Neural cell (in vitro differentiated cells): ENCODE data around the gene TMEM139. TPM values are rescaled to one million over a fixed set of nuclear protein-coding genes. Genes with fewer than 3 reads are reported as not detected.

ENCODE experiments used
- H2AFZ ChIP-seq: fragments of 200-600, 300-800 bp; sonication (generic), shearing (Covaris generic); 2 replicates; pipeline ENCODE4 v1.6.0; 2014; ENCODE audit warnings: low read depth, mild to moderate bottlenecking, antibody characterized with exemption, low read length, moderate library complexity
- H3F3A ChIP-seq: fragments of 200-600 bp; shearing (Covaris generic); 2 replicates; pipeline ENCODE4 v1.6.1; 2016; ENCODE audit warnings: mild to moderate bottlenecking, moderate library complexity, mixed read lengths, antibody characterized with exemption, low read length; ENCODE audit not compliant: insufficient read depth, poor library complexity, severe bottlenecking
- H3K27ac ChIP-seq: fragments of 200-600, 300-800 bp; sonication (generic), shearing (Covaris generic); 2 replicates; pipeline ENCODE4 v1.5.1; 2014; ENCODE audit warnings: mild to moderate bottlenecking, low read length, moderate library complexity
- H3K27me3 ChIP-seq: fragments of 300-800, 200-600 bp; sonication (generic), shearing (Covaris generic); 2 replicates; pipeline ENCODE4 v1.6.0; 2014; ENCODE audit warnings: mild to moderate bottlenecking, low read depth, low read length, moderate library complexity; ENCODE audit not compliant: insufficient read depth
- H3K36me3 ChIP-seq: fragments of 300-800, 200-600 bp; sonication (generic), shearing (Covaris generic); 2 replicates; pipeline ENCODE4 v1.5.1; 2014; ENCODE audit warnings: mild to moderate bottlenecking, antibody characterized with exemption, low read length, moderate library complexity; ENCODE audit not compliant: insufficient read depth
- H3K4me2 ChIP-seq: fragments of 300-800, 200-600 bp; sonication (generic), shearing (Covaris generic); 2 replicates; pipeline ENCODE4 v1.6.0; 2014; ENCODE audit warnings: mild to moderate bottlenecking, low read length
- H3K4me3 ChIP-seq: fragments of 300-800, 200-600 bp; sonication (generic), shearing (Covaris generic); 2 replicates; pipeline ENCODE4 v1.5.1; 2014; ENCODE audit warnings: mild to moderate bottlenecking, low read length, moderate library complexity
- H3K79me2 ChIP-seq: fragments of 200-600 bp; shearing (Covaris generic); replicated peaks from 2 replicates; pipeline ENCODE4 v1.6.0; 2014; ENCODE audit warnings: mild to moderate bottlenecking, low read length, moderate library complexity; ENCODE audit not compliant: insufficient read depth
- H3K9ac ChIP-seq: fragments of 300-800, 200-600 bp; sonication (generic), shearing (Covaris generic); 2 replicates; pipeline ENCODE4 v1.6.1; 2016; ENCODE audit warnings: mild to moderate bottlenecking, low read length, mixed read lengths
- H3K9me2 ChIP-seq: fragments of 200-600 bp; shearing (Covaris generic); 2 replicates; pipeline ENCODE4 v1.6.1; 2016; ENCODE audit warnings: mild to moderate bottlenecking, low read length, mixed read lengths; ENCODE audit not compliant: insufficient read depth
- H3K9me3 ChIP-seq: fragments of 200-600, 300-800 bp; sonication (generic), shearing (Covaris generic); 2 replicates; pipeline ENCODE4 v1.6.1; 2016; ENCODE audit warnings: mild to moderate bottlenecking, mixed run types, low read length, moderate library complexity, mixed read lengths
- H4K20me1 ChIP-seq: fragments of 200-600 bp; shearing (Covaris generic); 2 replicates; pipeline ENCODE4 v1.6.1; 2016; ENCODE audit warnings: mild to moderate bottlenecking, mixed run types; ENCODE audit not compliant: insufficient read depth
- EP300 ChIP-seq: fragments of 450-650 bp; conservative IDR thresholded peaks from 2 replicates; pipeline ENCODE4 v1.6.1; 2014; ENCODE audit warnings: antibody characterized with exemption, mild to moderate bottlenecking, moderate library complexity; ENCODE audit not compliant: poor library complexity, severe bottlenecking
- EZH2 ChIP-seq: fragments of 200-600, 300-800 bp; shearing (Covaris generic), sonication (generic); IDR thresholded peaks from 2 replicates; pipeline ENCODE4 v1.6.1; 2014; ENCODE audit warnings: antibody characterized with exemption, low read length, borderline replicate concordance, mild to moderate bottlenecking; ENCODE audit not compliant: insufficient read depth, poor library complexity, severe bottlenecking
- MXI1 ChIP-seq: fragments of 450-650 bp; conservative IDR thresholded peaks from 2 replicates; pipeline ENCODE4 v1.6.1; 2014; ENCODE audit warnings: antibody characterized with exemption, mild to moderate bottlenecking; ENCODE audit not compliant: poor library complexity, severe bottlenecking
- POLR2AphosphoS5 ChIP-seq: IDR thresholded peaks from 2 replicates; pipeline ENCODE4 v1.6.1; 2012
- RAD21 ChIP-seq: fragments of 450-650 bp; conservative IDR thresholded peaks from 2 replicates; pipeline ENCODE4 v1.6.1; 2014; ENCODE audit warnings: antibody characterized with exemption, mild to moderate bottlenecking, moderate library complexity
- SMC3 ChIP-seq: fragments of 450-650 bp; conservative IDR thresholded peaks from 2 replicates; pipeline ENCODE4 v1.6.1; 2014; ENCODE audit warnings: antibody characterized with exemption, mild to moderate bottlenecking, moderate library complexity; ENCODE audit not compliant: poor library complexity
- TAF1 ChIP-seq: IDR thresholded peaks from 2 replicates; pipeline ENCODE4 v1.6.1; 2012; ENCODE audit warnings: low read depth
- polyA plus RNA-seq: library from polyadenylated mRNA; depleted of rRNA; stranded (reverse); fragments of >200 nt; gene quantifications from 2 replicates; pipeline ENCODE4 v1.2.3, GENCODE V29; 2014
- TF ChIP-seq, protein P1 (sequence below): IDR thresholded peaks from 2 replicates; pipeline ENCODE4 v1.6.1; 2012; ENCODE audit warnings: borderline replicate concordance
- TF ChIP-seq, protein P2 (sequence below): fragments of 450-650 bp; IDR thresholded peaks from 2 replicates; pipeline ENCODE4 v1.5.1; 2014; ENCODE audit warnings: antibody characterized with exemption, mild to moderate bottlenecking, moderate library complexity; ENCODE audit not compliant: poor library complexity, severe bottlenecking

Gene TMEM139
- polyA plus RNA-seq, 1 donor from 2014 or later, result not detected

DNA sequence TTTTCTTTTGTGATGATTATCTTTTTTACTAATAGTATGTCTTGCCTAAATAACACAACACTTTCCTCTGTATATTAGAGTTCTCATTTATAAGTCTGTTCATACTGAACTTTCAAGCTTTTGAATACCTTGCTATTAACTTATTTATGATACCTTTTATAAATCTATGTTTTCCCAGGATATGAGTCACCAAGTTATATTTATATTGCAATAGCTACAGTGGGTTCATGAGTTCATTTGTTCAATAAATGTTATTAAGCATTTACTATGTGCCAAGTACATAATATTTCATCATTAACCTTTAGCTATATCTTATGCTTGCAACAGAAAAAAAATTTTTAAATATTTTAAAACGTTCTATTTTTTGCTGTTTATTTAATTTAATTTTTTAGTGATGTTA lies 49.5 kb downstream of the TMEM139 start:
- Histone ChIP-seq H3K4me3 (no peak overlapping the region), H4K20me1 (no peaks in the 10 kb centered on the region), H3K9me3 (no peaks in the 10 kb centered on the region), H3F3A (no peaks in the 10 kb centered on the region), H2AFZ (no peak overlapping the region), H3K4me2 (no peak overlapping the region), H3K79me2 (no peaks in the 10 kb centered on the region), H3K27me3 (no peaks in the 10 kb centered on the region), H3K9ac (no peak overlapping the region), H3K9me2 (no peaks in the 10 kb centered on the region), H3K27ac (no peak overlapping the region), H3K36me3 (no peaks in the 10 kb centered on the region)
- TF ChIP-seq, protein P1, sequence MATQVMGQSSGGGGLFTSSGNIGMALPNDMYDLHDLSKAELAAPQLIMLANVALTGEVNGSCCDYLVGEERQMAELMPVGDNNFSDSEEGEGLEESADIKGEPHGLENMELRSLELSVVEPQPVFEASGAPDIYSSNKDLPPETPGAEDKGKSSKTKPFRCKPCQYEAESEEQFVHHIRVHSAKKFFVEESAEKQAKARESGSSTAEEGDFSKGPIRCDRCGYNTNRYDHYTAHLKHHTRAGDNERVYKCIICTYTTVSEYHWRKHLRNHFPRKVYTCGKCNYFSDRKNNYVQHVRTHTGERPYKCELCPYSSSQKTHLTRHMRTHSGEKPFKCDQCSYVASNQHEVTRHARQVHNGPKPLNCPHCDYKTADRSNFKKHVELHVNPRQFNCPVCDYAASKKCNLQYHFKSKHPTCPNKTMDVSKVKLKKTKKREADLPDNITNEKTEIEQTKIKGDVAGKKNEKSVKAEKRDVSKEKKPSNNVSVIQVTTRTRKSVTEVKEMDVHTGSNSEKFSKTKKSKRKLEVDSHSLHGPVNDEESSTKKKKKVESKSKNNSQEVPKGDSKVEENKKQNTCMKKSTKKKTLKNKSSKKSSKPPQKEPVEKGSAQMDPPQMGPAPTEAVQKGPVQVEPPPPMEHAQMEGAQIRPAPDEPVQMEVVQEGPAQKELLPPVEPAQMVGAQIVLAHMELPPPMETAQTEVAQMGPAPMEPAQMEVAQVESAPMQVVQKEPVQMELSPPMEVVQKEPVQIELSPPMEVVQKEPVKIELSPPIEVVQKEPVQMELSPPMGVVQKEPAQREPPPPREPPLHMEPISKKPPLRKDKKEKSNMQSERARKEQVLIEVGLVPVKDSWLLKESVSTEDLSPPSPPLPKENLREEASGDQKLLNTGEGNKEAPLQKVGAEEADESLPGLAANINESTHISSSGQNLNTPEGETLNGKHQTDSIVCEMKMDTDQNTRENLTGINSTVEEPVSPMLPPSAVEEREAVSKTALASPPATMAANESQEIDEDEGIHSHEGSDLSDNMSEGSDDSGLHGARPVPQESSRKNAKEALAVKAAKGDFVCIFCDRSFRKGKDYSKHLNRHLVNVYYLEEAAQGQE, result no peak
- TF ChIP-seq MXI1, result no peak
- TF ChIP-seq, protein P2, sequence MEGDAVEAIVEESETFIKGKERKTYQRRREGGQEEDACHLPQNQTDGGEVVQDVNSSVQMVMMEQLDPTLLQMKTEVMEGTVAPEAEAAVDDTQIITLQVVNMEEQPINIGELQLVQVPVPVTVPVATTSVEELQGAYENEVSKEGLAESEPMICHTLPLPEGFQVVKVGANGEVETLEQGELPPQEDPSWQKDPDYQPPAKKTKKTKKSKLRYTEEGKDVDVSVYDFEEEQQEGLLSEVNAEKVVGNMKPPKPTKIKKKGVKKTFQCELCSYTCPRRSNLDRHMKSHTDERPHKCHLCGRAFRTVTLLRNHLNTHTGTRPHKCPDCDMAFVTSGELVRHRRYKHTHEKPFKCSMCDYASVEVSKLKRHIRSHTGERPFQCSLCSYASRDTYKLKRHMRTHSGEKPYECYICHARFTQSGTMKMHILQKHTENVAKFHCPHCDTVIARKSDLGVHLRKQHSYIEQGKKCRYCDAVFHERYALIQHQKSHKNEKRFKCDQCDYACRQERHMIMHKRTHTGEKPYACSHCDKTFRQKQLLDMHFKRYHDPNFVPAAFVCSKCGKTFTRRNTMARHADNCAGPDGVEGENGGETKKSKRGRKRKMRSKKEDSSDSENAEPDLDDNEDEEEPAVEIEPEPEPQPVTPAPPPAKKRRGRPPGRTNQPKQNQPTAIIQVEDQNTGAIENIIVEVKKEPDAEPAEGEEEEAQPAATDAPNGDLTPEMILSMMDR, result no peak
- TF ChIP-seq POLR2AphosphoS5, result no peak
- TF ChIP-seq TAF1, result no peak
- no peak for TF ChIP-seq SMC3
- no peak for TF ChIP-seq EP300
- no peak for TF ChIP-seq RAD21
- TF ChIP-seq EZH2, result no peak

GRCh38 chr7:143337216-143337615 lies 52.5 kb downstream of the TMEM139 start:
- Histone ChIP-seq H2AFZ (no peak overlapping the region), H3K27ac (no peak overlapping the region), H3K9me3 (no peaks in the 10 kb centered on the region), H4K20me1 (no peaks in the 10 kb centered on the region), H3K9me2 (no peaks in the 10 kb centered on the region), H3F3A (no peaks in the 10 kb centered on the region), H3K4me3 (no peak overlapping the region), H3K36me3 (no peaks in the 10 kb centered on the region), H3K4me2 (no peak overlapping the region), H3K79me2 (no peaks in the 10 kb centered on the region), H3K27me3 (no peaks in the 10 kb centered on the region), H3K9ac (no peak overlapping the region)
- TF ChIP-seq SMC3, result no peak
- TF ChIP-seq, protein P2, result no peak
- no peak for TF ChIP-seq MXI1
- TF ChIP-seq EP300, result no peak
- TF ChIP-seq, protein P1, result no peak
- no peak for TF ChIP-seq RAD21
- no peak for TF ChIP-seq POLR2AphosphoS5
- no peak for TF ChIP-seq TAF1
- no peak for TF ChIP-seq EZH2
